Osteoblast (primary cell): ENCODE data around the gene COL27A1. TPM values are rescaled to one million over a fixed set of nuclear protein-coding genes. Genes with fewer than 3 reads are reported as not detected.
"Not testable (repeated sequence)": the region's sequence is repeated elsewhere in the genome, so short reads cannot be mapped to it uniquely, and the experiment has no call there.

Source experiments
- DNase-seq: peaks from one replicate; pipeline ENCODE4 v3.0.0; 2011; ENCODE audit warnings: low spot score, mixed read lengths; ENCODE audit not compliant: insufficient read length; ENCODE audit errors: missing footprints
- H2AFZ ChIP-seq: 2 replicates; pipeline ENCODE4 v1.6.0; 2011; ENCODE audit warnings: mild to moderate bottlenecking, low read length
- H3K27ac ChIP-seq: 2 replicates; pipeline ENCODE4 v1.5.1; 2011; ENCODE audit warnings: mild to moderate bottlenecking, low read depth, low read length, moderate library complexity
- H3K27me3 ChIP-seq: 2 replicates; pipeline ENCODE4 v1.6.0; 2012; ENCODE audit warnings: mild to moderate bottlenecking, control low read depth, inconsistent platforms, low read length, moderate library complexity; ENCODE audit not compliant: insufficient read depth
- H3K36me3 ChIP-seq: 2 replicates; pipeline ENCODE4 v1.5.1; 2011; ENCODE audit warnings: mild to moderate bottlenecking, low read length, control low read depth, moderate library complexity; ENCODE audit not compliant: insufficient read depth
- H3K4me1 ChIP-seq: 2 replicates; pipeline ENCODE4 v1.5.1; 2011; ENCODE audit warnings: mild to moderate bottlenecking, low read length, control low read depth, moderate library complexity; ENCODE audit not compliant: insufficient read depth
- H3K4me2 ChIP-seq: 2 replicates; pipeline ENCODE4 v1.6.0; 2011; ENCODE audit warnings: mild to moderate bottlenecking, low read length; ENCODE audit not compliant: insufficient read depth
- H3K4me3 ChIP-seq: fragments of 200-600 bp; sonication (generic); 3 replicates; pipeline ENCODE4 v1.5.1; 2012; ENCODE audit warnings: mild to moderate bottlenecking, low read length, inconsistent platforms; ENCODE audit not compliant: insufficient read depth
- H3K79me2 ChIP-seq: 2 replicates; pipeline ENCODE4 v1.6.0; 2012; ENCODE audit warnings: mild to moderate bottlenecking, low read length, control low read depth, inconsistent platforms; ENCODE audit not compliant: insufficient read depth
- H3K9me3 ChIP-seq: 2 replicates; pipeline ENCODE4 v1.5.1; 2011; ENCODE audit warnings: low read depth, low read length, control low read depth
- H4K20me1 ChIP-seq: 2 replicates; pipeline ENCODE4 v1.6.0; 2012; ENCODE audit warnings: mild to moderate bottlenecking, low read length, control low read depth; ENCODE audit not compliant: insufficient read depth
- CTCF ChIP-seq: IDR thresholded peaks from 2 replicates; pipeline ENCODE4 v1.5.1; 2011; ENCODE audit warnings: mild to moderate bottlenecking, low read depth, low read length, moderate library complexity; ENCODE audit errors: extremely low read depth
- total RNA-seq: library from RNA; depleted of rRNA; stranded (reverse); fragments of >200 nt; gene quantifications from 2 replicates; pipeline ENCODE4 v1.2.3, GENCODE V29; 2012

Gene COL27A1
- total RNA-seq, 1 donor = 10.1 TPM

- H3K36me3 ChIP-seq = peaks cover under 1% of the 10 kb centered on the region
- H3K79me2 ChIP-seq = no peaks in the 10 kb centered on the region
- DNase-seq = no peak
- H2AFZ ChIP-seq = no peak overlapping the region
- no peak overlapping the region for H3K27ac ChIP-seq
- H3K4me2 ChIP-seq = no peak overlapping the region
- no peaks in the 10 kb centered on the region for H4K20me1 ChIP-seq
- H3K4me1 ChIP-seq = no peaks in the 10 kb centered on the region
- TF ChIP-seq CTCF = no peak
- peaks cover 2% of the 10 kb centered on the region for H3K27me3 ChIP-seq
- H3K9me3 ChIP-seq = no peaks in the 10 kb centered on the region
- no peak overlapping the region for H3K4me3 ChIP-seq
These were observed 175.3 kb downstream of the COL27A1 start for GRCh38 chr9:114330636-114331035.

- H3K79me2 ChIP-seq, H4K20me1 ChIP-seq, H3K9me3 ChIP-seq, H3K27me3 ChIP-seq, H3K36me3 ChIP-seq, H3K4me1 ChIP-seq, H2AFZ ChIP-seq, H3K4me3 ChIP-seq, DNase-seq, H3K4me2 ChIP-seq, H3K27ac ChIP-seq: not testable (repeated sequence)
These were observed 176.2 kb downstream of the COL27A1 start for GRCh38 chr9:114331229-114332195.

- H2AFZ ChIP-seq, H3K27me3 ChIP-seq, H3K9me3 ChIP-seq, H4K20me1 ChIP-seq, DNase-seq, H3K36me3 ChIP-seq, H3K4me3 ChIP-seq, H3K27ac ChIP-seq, H3K79me2 ChIP-seq, H3K4me1 ChIP-seq, H3K4me2 ChIP-seq: not testable (repeated sequence)
These were observed 177.2 kb downstream of the COL27A1 start for GRCh38 chr9:114332474-114333040.

- H3K4me1 ChIP-seq, H3K27ac ChIP-seq, DNase-seq, H3K9me3 ChIP-seq, H2AFZ ChIP-seq, H4K20me1 ChIP-seq, H3K4me3 ChIP-seq, H3K4me2 ChIP-seq, H3K79me2 ChIP-seq, H3K27me3 ChIP-seq: not testable (repeated sequence)
- peaks cover 14% of the 10 kb centered on the region for H3K36me3 ChIP-seq
These were observed 178.4 kb downstream of the COL27A1 start for GRCh38 chr9:114333718-114334117.

GRCh38 chr9:114334490-114334889, 179.2 kb downstream of the COL27A1 start:
- Histone ChIP-seq H3K4me2 (no peak overlapping the region), H3K4me1 (no peaks in the 10 kb centered on the region)

More at GRCh38 chr9:114334490-114334889, 179.2 kb downstream of the COL27A1 start:
- Histone ChIP-seq H3K27me3 (peaks cover 2% of the 10 kb centered on the region), H2AFZ (no peak overlapping the region), H3K36me3 (peaks cover 18% of the 10 kb centered on the region), H3K79me2 (no peaks in the 10 kb centered on the region), H3K27ac (no peak overlapping the region), H3K9me3 (no peaks in the 10 kb centered on the region), H3K4me3 (no peak overlapping the region), H4K20me1 (no peaks in the 10 kb centered on the region)
- DNase-seq = no peak
- no peak for TF ChIP-seq CTCF
